ENCODE results near the gene ARFGAP1. TPM values are rescaled to one million over a fixed set of nuclear protein-coding genes. Genes with fewer than 3 reads are reported as not detected.

ARFGAP1 gene
- total and polyA plus RNA-seq, 2 experiments from 2014 or later: 41.5 to 95.5 TPM

DNA sequence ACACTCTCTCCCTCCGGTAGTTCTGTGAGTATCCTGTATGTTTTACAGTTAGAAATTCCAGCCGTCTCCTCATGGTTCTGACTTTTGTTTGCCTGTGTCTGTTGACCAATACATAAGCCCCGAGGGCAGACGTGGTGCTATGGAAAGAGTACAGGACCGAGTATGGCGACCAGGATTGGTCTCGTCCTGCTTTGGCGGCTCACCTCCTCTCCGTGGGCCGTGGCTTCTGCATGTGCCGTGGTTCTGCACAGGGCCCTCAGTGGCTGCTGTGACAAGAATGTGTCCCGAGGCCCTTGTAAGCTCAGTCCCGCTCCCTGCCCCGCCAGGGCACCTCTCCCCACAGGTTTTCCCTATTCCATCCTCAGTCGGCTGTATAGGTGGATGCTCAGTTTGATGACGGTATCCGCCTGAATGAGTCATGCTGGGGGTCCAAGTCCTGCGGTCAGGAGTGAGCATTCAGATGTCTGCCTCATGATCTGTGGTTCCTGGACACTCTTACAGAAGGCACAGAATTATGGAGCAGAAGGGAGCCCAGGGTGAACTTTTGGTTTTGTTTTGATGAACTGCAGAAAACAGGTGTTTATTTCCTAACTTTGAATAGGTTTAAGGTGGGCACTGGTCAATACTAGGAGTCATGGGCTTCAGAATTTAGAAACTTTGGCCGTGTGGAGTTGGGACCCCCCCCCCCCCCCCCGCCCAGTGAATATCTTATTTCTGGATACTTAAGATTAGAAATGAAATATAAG, 1.2 kb downstream of the ARFGAP1 start:
- TF ChIP-seq CREB1 (CRISPR knock-in tag; IDR thresholded peaks at IDR 0.05; ENCODE audit: low read depth) (no peak), JUNB (IDR thresholded peaks at IDR 0.05; ENCODE audit: unreplicated experiment) (no peak), EZH2 (IDR thresholded peaks at IDR 0.05; ENCODE audit: low read depth, unreplicated experiment) (no peak), STAT1 (IDR thresholded peaks at IDR 0.05; ENCODE audit: unreplicated experiment) (no peak), ZNF114 (CRISPR knock-in tag; IDR thresholded peaks at IDR 0.05) (no peak)
- TF ChIP-seq, protein P1, sequence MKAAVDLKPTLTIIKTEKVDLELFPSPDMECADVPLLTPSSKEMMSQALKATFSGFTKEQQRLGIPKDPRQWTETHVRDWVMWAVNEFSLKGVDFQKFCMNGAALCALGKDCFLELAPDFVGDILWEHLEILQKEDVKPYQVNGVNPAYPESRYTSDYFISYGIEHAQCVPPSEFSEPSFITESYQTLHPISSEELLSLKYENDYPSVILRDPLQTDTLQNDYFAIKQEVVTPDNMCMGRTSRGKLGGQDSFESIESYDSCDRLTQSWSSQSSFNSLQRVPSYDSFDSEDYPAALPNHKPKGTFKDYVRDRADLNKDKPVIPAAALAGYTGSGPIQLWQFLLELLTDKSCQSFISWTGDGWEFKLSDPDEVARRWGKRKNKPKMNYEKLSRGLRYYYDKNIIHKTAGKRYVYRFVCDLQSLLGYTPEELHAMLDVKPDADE (IDR thresholded peaks at IDR 0.05): no peak
- Histone ChIP-seq H3F3A (replicated peaks; ENCODE audit: low read depth) (no peaks in the 10 kb centered on the region), H3K4me3 (peak overlapping the region; percentile 89), H3K79me2 (replicated peaks; ENCODE audit: insufficient read depth) (peaks cover 42% of the 10 kb centered on the region), H3K36me3 (ENCODE audit: insufficient read depth) (0 out of 2 replicates have a peak, but pooled peaks cover 3% of the 10 kb centered on the region), H2AFZ (no peak overlapping the region), H3K4me2 (peak overlapping the region; percentile 95), H3K27ac (ENCODE audit: low read depth) (no peak overlapping the region), H4K20me1 (replicated peaks; ENCODE audit: insufficient read depth) (peaks cover 22% of the 10 kb centered on the region; the same call in 1 of the 2 replicates), H3K27me3 (ENCODE audit: insufficient read depth) (no peaks in the 10 kb centered on the region), H3K9me2 (ENCODE audit: insufficient read depth) (no peaks in the 10 kb centered on the region), H3K4me1 (ENCODE audit: insufficient read depth) (peaks cover 8% of the 10 kb centered on the region; the same call in 1 of the 2 replicates)
- Mint-ChIP-seq H3K4me3 (peak overlapping the region; percentile 86), H3K9me3 (no peaks in the 10 kb centered on the region), H3K36me3 (ENCODE audit: low read depth) (peaks cover 16% of the 10 kb centered on the region), H3K27ac (peak overlapping the region; percentile 88), H3K27me3 (ENCODE audit: insufficient read depth, low read depth, poor library complexity) (peaks cover 10% of the 10 kb centered on the region), H3K4me1 (peaks cover 6% of the 10 kb centered on the region)
- no peak for ATAC-seq
- no peak for DNase-seq (ENCODE audit: low spot score)

DNA sequence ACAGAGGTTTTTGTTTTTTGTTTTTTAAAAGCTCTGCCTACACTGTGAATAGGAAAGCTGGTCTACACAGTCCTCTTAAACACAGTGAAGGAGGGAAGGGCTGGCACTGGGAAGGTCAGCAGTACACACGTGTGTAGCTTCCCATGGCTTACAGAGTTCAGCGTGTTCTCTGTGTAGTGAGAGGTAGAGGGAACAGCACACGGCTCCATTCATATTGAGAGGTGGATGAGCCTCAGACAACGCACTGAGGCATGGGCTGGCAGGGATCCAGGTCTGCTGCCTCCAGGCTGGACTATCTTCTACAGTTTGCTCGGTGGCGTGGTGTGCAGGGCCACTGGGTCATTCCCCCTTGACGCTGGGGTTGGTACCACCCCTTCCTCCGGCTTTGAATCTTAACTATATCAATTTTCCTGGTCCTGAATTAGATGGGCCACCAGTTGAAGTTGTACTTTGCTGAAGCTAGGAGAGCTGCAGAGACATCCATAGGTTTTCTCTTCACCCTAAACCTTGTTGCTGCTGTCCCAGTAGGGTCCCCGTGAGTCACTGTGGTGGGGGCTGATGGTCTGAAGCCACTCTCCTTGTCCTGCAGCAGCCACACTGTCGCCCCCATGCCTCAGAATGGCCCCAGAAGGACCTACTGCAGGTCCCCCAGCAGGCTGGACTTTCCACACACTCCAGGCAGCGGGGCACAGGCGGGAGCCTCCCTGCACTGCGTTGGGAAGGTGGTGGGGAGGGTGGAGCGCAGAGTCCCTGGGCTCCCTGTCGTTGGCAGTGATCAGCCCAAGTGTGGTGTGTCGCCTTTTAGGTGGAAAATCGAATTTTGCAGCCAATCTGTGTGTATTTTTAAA, 2.0 kb downstream of the ARFGAP1 start:
- ATAC-seq (no peak), DNase-seq (ENCODE audit: low spot score) (no peak)
- Histone ChIP-seq H3K27me3 (ENCODE audit: insufficient read depth) (no peaks in the 10 kb centered on the region), H3K36me3 (ENCODE audit: insufficient read depth) (peaks cover 7% of the 10 kb centered on the region; the same call in 1 of the 2 replicates), H2AFZ (no peak overlapping the region), H3K79me2 (replicated peaks; ENCODE audit: insufficient read depth) (peaks cover 42% of the 10 kb centered on the region), H3F3A (replicated peaks; ENCODE audit: low read depth) (no peaks in the 10 kb centered on the region), H3K4me3 (no peak overlapping the region), H3K4me1 (ENCODE audit: insufficient read depth) (peaks cover 8% of the 10 kb centered on the region; the same call in 1 of the 2 replicates), H3K27ac (ENCODE audit: low read depth) (no peak overlapping the region), H4K20me1 (replicated peaks; ENCODE audit: insufficient read depth) (peaks cover 25% of the 10 kb centered on the region; the same call in 1 of the 2 replicates), H3K4me2 (no peak overlapping the region), H3K9me2 (ENCODE audit: insufficient read depth) (no peaks in the 10 kb centered on the region)
- H3K4me1 Mint-ChIP-seq: peaks cover 6% of the 10 kb centered on the region
- peaks cover 23% of the 10 kb centered on the region for H3K36me3 Mint-ChIP-seq (ENCODE audit: low read depth)
- H3K4me3 Mint-ChIP-seq: peak overlapping the region; percentile 45; the same call in 1 of the 3 replicates
- H3K27ac Mint-ChIP-seq: no peak overlapping the region
- no peaks in the 10 kb centered on the region for H3K9me3 Mint-ChIP-seq
- peaks cover 9% of the 10 kb centered on the region for H3K27me3 Mint-ChIP-seq (ENCODE audit: insufficient read depth, low read depth, poor library complexity)
- TF ChIP-seq EZH2 (IDR thresholded peaks at IDR 0.05; ENCODE audit: low read depth, unreplicated experiment) (no peak), NANOG (IDR thresholded peaks at IDR 0.05; ENCODE audit: borderline replicate concordance) (no peak), EZH2phosphoT487 (IDR thresholded peaks at IDR 0.05; ENCODE audit: unreplicated experiment) (no peak), JUNB (IDR thresholded peaks at IDR 0.05; ENCODE audit: unreplicated experiment) (no peak), ZNF331 (CRISPR knock-in tag; IDR thresholded peaks at IDR 0.05; ENCODE audit: low read depth) (no peak), POLR2AphosphoS5 (IDR thresholded peaks at IDR 0.05; ENCODE audit: low read depth) (no peak), ZNF114 (CRISPR knock-in tag; IDR thresholded peaks at IDR 0.05) (no peak)
- TF ChIP-seq, protein P1 (IDR thresholded peaks at IDR 0.05): no peak
